Measurements from ENCODE around the gene MAP3K4. TPM values are rescaled to one million over a fixed set of nuclear protein-coding genes. Genes with fewer than 3 reads are reported as not detected.

Gene MAP3K4
- total and polyA plus RNA-seq, 7 donors, result 4.6 to 79.2 (median 22.7) TPM

DNA sequence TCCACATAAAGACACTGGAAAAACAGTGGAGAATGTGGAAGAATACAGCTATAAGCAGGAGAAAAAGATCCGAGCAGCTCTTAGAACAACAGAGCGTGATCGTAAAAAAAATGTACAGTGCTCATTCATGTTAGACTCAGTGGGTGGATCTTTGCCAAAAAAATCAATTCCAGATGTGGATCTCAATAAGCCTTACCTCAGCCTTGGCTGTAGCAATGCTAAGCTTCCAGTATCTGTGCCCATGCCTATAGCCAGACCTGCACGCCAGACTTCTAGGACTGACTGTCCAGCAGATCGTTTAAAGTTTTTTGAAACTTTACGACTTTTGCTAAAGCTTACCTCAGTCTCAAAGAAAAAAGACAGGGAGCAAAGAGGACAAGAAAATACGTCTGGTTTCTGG lies 57.1 kb downstream of the MAP3K4 start:
- Histone ChIP-seq H3K4me3 (no peak overlapping the region), H3K36me3 (peaks cover 0 to 17% (median 0%) of the 10 kb centered on the region in 4 donors), H3K27me3 (no peaks in the 10 kb centered on the region), H3K9me3 (no peaks in the 10 kb centered on the region), H3K27ac (no peak overlapping the region), H3K4me1 (no peaks in the 10 kb centered on the region)
- no peak for DNase-seq
- 78 to 82% methylated on average over 7 of the region's 7 CpGs for WGBS, 2 donors
- TF ChIP-seq POLR2AphosphoS5 (IDR thresholded peaks at IDR 0.05), result no peak
- TF ChIP-seq, protein P1, sequence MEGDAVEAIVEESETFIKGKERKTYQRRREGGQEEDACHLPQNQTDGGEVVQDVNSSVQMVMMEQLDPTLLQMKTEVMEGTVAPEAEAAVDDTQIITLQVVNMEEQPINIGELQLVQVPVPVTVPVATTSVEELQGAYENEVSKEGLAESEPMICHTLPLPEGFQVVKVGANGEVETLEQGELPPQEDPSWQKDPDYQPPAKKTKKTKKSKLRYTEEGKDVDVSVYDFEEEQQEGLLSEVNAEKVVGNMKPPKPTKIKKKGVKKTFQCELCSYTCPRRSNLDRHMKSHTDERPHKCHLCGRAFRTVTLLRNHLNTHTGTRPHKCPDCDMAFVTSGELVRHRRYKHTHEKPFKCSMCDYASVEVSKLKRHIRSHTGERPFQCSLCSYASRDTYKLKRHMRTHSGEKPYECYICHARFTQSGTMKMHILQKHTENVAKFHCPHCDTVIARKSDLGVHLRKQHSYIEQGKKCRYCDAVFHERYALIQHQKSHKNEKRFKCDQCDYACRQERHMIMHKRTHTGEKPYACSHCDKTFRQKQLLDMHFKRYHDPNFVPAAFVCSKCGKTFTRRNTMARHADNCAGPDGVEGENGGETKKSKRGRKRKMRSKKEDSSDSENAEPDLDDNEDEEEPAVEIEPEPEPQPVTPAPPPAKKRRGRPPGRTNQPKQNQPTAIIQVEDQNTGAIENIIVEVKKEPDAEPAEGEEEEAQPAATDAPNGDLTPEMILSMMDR (IDR thresholded peaks at IDR 0.05), result no peak
- no peak for TF ChIP-seq EP300 (IDR thresholded peaks at IDR 0.05)
- TF ChIP-seq POLR2A (IDR thresholded peaks at IDR 0.05), result no peak
- intact Hi-C loops (cut with DNase I), result no loop called here

DNA sequence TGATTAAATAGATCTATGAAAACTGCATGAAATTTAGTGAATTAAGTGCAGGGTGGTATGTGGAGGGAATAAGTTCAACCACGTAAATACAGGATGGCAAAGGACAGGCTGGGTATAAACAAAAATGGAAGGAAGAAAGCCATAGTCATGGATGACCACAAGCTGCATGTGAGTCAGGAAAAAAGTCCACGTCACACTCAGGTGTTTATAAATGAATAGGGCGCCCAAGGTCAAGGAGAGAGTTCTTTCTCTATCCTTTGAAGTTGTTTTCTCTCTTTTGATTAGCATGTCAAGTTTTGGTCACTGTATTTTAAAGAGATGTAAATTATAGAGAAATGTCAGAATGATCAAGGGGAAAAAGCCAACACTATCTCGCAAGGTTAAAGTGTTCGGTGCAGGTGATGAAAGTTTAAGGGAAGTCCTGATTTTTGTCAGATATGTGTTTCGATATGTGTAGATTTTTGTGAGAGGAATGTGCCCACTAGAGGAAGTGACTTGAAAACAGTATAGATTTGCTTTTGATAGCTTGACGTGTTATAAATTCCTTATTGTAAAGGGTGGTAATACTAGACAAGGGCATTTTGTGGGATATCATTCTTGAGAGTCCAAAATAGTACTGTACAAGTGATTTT lies 58.7 kb downstream of the MAP3K4 start:
- no peaks in the 10 kb centered on the region for H3K27me3 ChIP-seq
- DNase-seq, result no peak
- no peaks in the 10 kb centered on the region for H3K9me3 ChIP-seq
- TF ChIP-seq, protein P1 (IDR thresholded peaks at IDR 0.05), result no peak
- TF ChIP-seq EP300 (IDR thresholded peaks at IDR 0.05) (no peak), POLR2A (IDR thresholded peaks at IDR 0.05) (no peak), POLR2AphosphoS5 (IDR thresholded peaks at IDR 0.05) (no peak)
- H3K4me1 ChIP-seq, result no peaks in the 10 kb centered on the region
- intact Hi-C loops (cut with DNase I), result no loop called here
- no peak overlapping the region for H3K4me3 ChIP-seq
- 89 to 93% methylated on average over 7 of the region's 7 CpGs for WGBS, 2 donors
- no peak overlapping the region for H3K27ac ChIP-seq
- H3K36me3 ChIP-seq, result peaks cover 0 to 17% (median 0%) of the 10 kb centered on the region in 4 donors

DNA sequence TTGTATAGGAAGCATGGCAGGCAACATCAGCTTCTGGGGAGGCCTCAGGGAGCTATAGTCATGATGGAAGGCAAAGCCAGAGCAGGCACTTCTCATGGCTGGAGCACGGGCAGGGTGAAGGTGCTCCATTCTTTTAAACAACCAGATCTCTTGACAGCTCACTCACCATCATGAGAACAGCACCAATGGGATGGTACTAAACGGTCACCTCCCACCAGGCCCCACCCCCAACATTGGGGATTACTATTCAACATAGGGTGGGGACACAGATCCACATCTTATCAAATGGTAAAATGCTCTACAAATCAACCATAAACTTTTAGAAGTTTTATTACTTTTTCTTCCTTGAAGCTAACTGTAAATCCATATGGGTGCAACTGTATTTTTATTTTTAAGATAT lies 61.5 kb downstream of the MAP3K4 start:
- TF ChIP-seq POLR2A (IDR thresholded peaks at IDR 0.05) (no peak), POLR2AphosphoS5 (IDR thresholded peaks at IDR 0.05) (no peak)
- TF ChIP-seq, protein P1 (IDR thresholded peaks at IDR 0.05), result no peak
- no peaks in the 10 kb centered on the region for H3K9me3 ChIP-seq
- H3K27me3 ChIP-seq, result no peaks in the 10 kb centered on the region
- intact Hi-C loops (cut with DNase I), result no loop called here
- H3K27ac ChIP-seq, result no peak overlapping the region
- peaks cover 0 to 17% (median 0%) of the 10 kb centered on the region in 4 donors for H3K36me3 ChIP-seq
- no peak for DNase-seq
- no peak overlapping the region for H3K4me3 ChIP-seq
- no peaks in the 10 kb centered on the region for H3K4me1 ChIP-seq
- 79 to 93% methylated on average over 2 of the region's 2 CpGs for WGBS, 2 donors

DNA sequence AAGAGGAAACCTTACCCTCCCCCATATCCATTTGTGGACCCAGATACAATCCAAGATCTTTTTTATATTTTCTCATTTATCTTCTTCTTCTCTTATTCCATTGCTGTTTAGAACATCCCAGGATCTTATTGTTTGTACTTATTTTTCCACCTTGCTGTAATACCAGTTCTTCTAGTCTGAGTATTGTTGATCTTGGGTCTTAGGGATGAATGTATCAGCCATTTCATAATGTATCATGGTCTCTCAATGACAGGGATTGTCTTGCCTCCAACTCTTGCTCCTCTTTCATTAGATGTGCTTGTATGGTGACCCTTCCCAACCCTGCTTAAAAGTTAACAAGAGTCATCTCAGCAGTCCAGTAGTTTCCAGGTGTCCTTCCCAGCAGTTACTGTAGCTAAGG lies 63.3 kb downstream of the MAP3K4 start:
- no peaks in the 10 kb centered on the region for H3K9me3 ChIP-seq
- H3K27me3 ChIP-seq, result no peaks in the 10 kb centered on the region
- H3K4me3 ChIP-seq, result no peak overlapping the region
- intact Hi-C loops (cut with DNase I), result no loop called here
- no peak for DNase-seq
- no peak overlapping the region for H3K27ac ChIP-seq
- peaks cover 0 to 8% (median 0%) of the 10 kb centered on the region in 4 donors for H3K36me3 ChIP-seq
- TF ChIP-seq, protein P1 (IDR thresholded peaks at IDR 0.05), result no peak
- no peak for TF ChIP-seq POLR2A (IDR thresholded peaks at IDR 0.05)
- TF ChIP-seq POLR2AphosphoS5 (IDR thresholded peaks at IDR 0.05), result no peak
- no peak for TF ChIP-seq EP300 (IDR thresholded peaks at IDR 0.05)
- H3K4me1 ChIP-seq, result no peaks in the 10 kb centered on the region

DNA sequence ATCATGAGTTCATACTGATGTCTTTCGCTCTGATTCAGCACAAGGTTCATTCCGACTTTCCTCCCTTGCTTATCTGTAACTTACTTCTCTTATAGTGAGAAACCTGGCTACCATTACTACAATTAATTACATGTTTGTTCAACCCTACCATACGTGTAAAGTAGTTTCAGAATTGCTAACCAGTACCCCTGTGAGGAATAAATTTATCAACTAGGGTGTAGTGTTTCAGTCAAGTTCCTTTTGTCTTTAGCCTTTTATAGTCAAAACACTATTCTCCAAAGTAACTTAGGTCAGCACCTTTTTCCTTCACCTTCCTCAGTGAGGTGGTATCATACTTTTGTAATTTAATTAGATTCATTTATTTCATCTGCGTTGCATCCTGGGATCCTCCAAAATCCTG lies 64.9 kb downstream of the MAP3K4 start:
- no peaks in the 10 kb centered on the region for H3K9me3 ChIP-seq
- H3K27ac ChIP-seq, result no peak overlapping the region
- H3K4me3 ChIP-seq, result no peak overlapping the region
- no peak for DNase-seq
- intact Hi-C loops (cut with DNase I), result no loop called here
- TF ChIP-seq, protein P1 (IDR thresholded peaks at IDR 0.05), result no peak
- peaks cover 0 to 6% (median 0%) of the 10 kb centered on the region in 4 donors for H3K36me3 ChIP-seq
- no peaks in the 10 kb centered on the region for H3K4me1 ChIP-seq
- H3K27me3 ChIP-seq, result no peaks in the 10 kb centered on the region
- 89 to 92% methylated on average over 4 of the region's 4 CpGs for whole genome bisulfite sequencing, 2 donors

Data from sigmoid colon (tissue), 7 donors.